OCI-LY3 (cell line): Measurements from ENCODE around the gene LOXL3.

Experiments
- EZH2phosphoT487 ChIP-seq: fragments of 200-600 bp; shearing (Covaris generic); IDR thresholded peaks from 2 replicates; pipeline ENCODE4 v1.6.1; 2018; ENCODE audit warnings: antibody characterized with exemption, mixed run types, low read depth
- TF ChIP-seq, protein P1 (sequence below): fragments of 200-600, 300-600 bp; sonication (generic); IDR thresholded peaks from 2 replicates; pipeline ENCODE4 v1.5.1; 2014; ENCODE audit warnings: antibody characterized with exemption, low read length, low read depth

DNA sequence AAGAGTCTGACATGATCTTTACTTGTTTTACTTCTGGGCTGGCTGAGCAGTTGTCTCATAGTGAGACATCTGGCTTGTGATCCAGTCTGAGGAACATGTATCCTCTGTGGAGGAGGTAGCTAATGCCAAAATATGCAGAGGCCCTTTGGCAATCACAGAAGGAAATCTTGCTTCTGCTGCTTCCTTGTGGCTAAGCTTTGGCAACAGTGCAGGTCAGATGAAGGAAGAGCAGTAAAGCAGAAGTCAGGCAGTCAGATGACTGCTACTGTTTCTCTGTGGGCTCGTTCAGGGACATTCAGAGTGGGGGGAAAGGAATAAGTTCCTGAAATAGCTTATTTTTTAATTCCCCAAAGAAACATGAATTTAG lies 23.1 kb upstream of the LOXL3 start:
- TF ChIP-seq, protein P1, sequence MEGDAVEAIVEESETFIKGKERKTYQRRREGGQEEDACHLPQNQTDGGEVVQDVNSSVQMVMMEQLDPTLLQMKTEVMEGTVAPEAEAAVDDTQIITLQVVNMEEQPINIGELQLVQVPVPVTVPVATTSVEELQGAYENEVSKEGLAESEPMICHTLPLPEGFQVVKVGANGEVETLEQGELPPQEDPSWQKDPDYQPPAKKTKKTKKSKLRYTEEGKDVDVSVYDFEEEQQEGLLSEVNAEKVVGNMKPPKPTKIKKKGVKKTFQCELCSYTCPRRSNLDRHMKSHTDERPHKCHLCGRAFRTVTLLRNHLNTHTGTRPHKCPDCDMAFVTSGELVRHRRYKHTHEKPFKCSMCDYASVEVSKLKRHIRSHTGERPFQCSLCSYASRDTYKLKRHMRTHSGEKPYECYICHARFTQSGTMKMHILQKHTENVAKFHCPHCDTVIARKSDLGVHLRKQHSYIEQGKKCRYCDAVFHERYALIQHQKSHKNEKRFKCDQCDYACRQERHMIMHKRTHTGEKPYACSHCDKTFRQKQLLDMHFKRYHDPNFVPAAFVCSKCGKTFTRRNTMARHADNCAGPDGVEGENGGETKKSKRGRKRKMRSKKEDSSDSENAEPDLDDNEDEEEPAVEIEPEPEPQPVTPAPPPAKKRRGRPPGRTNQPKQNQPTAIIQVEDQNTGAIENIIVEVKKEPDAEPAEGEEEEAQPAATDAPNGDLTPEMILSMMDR = no peak
- TF ChIP-seq EZH2phosphoT487 = no peak
